Measurements from ENCODE around the gene NRP1.

NRP1 gene

DNA sequence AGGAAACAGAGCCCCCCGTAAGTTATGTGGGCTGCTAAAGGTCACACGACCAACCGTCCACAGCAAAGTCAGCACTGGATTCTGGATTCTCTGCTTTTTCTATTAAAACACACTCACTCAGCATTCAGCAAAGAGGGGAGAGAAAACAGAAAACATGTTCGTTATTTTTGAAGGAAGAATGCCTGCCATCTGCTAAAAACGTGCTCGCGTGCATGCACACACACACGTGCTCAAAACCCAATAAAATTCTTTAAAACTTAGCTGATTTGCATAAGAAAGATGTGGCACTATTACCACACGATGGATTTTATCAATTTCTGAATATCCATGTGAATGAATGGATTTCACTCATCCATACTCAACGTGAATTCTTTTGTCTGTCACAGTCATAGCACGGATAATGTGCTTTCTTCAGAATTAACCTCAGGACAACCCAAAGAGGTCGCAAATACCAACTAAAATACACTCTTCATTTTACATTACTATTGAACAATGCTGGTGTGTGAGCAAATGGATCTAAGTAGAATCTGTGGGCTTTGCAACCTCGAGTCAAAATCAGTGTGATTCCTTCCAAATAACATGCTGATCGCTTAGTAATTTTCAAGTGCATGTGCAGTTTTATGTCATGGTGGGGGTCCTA is 40.8 kb downstream of the NRP1 start:
- H3K79me2 ChIP-seq (ENCODE audit: control insufficient read depth, low read length): no peaks in the 10 kb centered on the region
- no peaks in the 10 kb centered on the region for H3K9me3 ChIP-seq (ENCODE audit: control insufficient read depth, insufficient read depth, low read length)
- TF ChIP-seq EZH2phosphoT487 (IDR thresholded peaks at IDR 0.05; ENCODE audit: borderline replicate concordance, low read length) (no peak), CTCF (IDR thresholded peaks at IDR 0.05; ENCODE audit: low read depth, low read length, poor library complexity, severe bottlenecking) (no peak)
- no peaks in the 10 kb centered on the region for H3K9me2 ChIP-seq (replicated peaks; ENCODE audit: control insufficient read depth, low read length)
- H3K27me3 ChIP-seq (ENCODE audit: control insufficient read depth, low read length): no peaks in the 10 kb centered on the region
- no peaks in the 10 kb centered on the region for H4K20me1 ChIP-seq (ENCODE audit: control insufficient read depth, insufficient read depth, low read depth, low read length)
- no peaks in the 10 kb centered on the region for H3F3A ChIP-seq (ENCODE audit: control insufficient read depth, insufficient read depth)
- H3K4me1 ChIP-seq (ENCODE audit: control insufficient read depth, low read length): no peaks in the 10 kb centered on the region
- no peak overlapping the region for H3K4me2 ChIP-seq (ENCODE audit: low read length)
- H3K36me3 ChIP-seq (ENCODE audit: control insufficient read depth, low read length): no peaks in the 10 kb centered on the region
- no peak overlapping the region for H3K27ac ChIP-seq (ENCODE audit: low read depth, low read length)
- no peak overlapping the region for H3K4me3 ChIP-seq (ENCODE audit: low read length)

DNA sequence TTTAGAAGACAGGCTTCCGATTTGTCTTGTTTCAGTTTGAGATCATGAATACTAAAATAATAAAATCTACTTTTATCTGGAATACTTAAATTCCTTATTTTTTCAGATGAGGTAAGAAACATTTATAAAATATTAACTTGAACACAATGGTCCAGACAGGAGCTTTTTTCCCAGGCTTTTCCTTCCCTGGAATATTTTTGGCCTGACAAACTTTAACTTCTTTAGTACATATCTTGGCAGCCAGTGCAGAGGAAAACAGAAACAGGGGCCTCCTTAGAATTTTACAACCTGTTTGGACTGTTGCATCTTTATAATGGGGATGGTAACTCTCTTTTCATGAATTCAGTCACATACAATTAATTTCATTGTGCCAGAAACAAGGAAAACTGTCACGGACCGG is 41.4 kb downstream of the NRP1 start:
- Histone ChIP-seq H3K36me3 (ENCODE audit: control insufficient read depth, low read length) (no peaks in the 10 kb centered on the region), H3F3A (ENCODE audit: control insufficient read depth, insufficient read depth) (no peaks in the 10 kb centered on the region)

GRCh38 chr10:33291053-33291592 is 43.3 kb downstream of the NRP1 start:
- Histone ChIP-seq H3K79me2 (ENCODE audit: control insufficient read depth, low read length) (no peaks in the 10 kb centered on the region), H3K9me2 (replicated peaks; ENCODE audit: control insufficient read depth, low read length) (no peaks in the 10 kb centered on the region), H3K27ac (ENCODE audit: low read depth, low read length) (no peak overlapping the region), H3K9me3 (ENCODE audit: control insufficient read depth, insufficient read depth, low read length) (no peaks in the 10 kb centered on the region), H3K36me3 (ENCODE audit: control insufficient read depth, low read length) (no peaks in the 10 kb centered on the region), H3K4me3 (ENCODE audit: low read length) (no peak overlapping the region), H3K4me2 (ENCODE audit: low read length) (no peak overlapping the region), H3F3A (ENCODE audit: control insufficient read depth, insufficient read depth) (no peaks in the 10 kb centered on the region), H4K20me1 (ENCODE audit: control insufficient read depth, insufficient read depth, low read depth, low read length) (no peaks in the 10 kb centered on the region), H3K27me3 (ENCODE audit: control insufficient read depth, low read length) (no peaks in the 10 kb centered on the region), H3K4me1 (ENCODE audit: control insufficient read depth, low read length) (no peaks in the 10 kb centered on the region)
- TF ChIP-seq CTCF (IDR thresholded peaks at IDR 0.05; ENCODE audit: low read depth, low read length, poor library complexity, severe bottlenecking): no peak
- no peak for TF ChIP-seq EZH2phosphoT487 (IDR thresholded peaks at IDR 0.05; ENCODE audit: borderline replicate concordance, low read length)

More for the DNA sequence above, 41.4 kb downstream of the NRP1 start:
- no peaks in the 10 kb centered on the region for H3K79me2 ChIP-seq (ENCODE audit: control insufficient read depth, low read length)
- H3K9me2 ChIP-seq (replicated peaks; ENCODE audit: control insufficient read depth, low read length): no peaks in the 10 kb centered on the region
- H3K27me3 ChIP-seq (ENCODE audit: control insufficient read depth, low read length): no peaks in the 10 kb centered on the region
- no peaks in the 10 kb centered on the region for H3K9me3 ChIP-seq (ENCODE audit: control insufficient read depth, insufficient read depth, low read length)
- H3K4me1 ChIP-seq (ENCODE audit: control insufficient read depth, low read length): no peaks in the 10 kb centered on the region
- H4K20me1 ChIP-seq (ENCODE audit: control insufficient read depth, insufficient read depth, low read depth, low read length): no peaks in the 10 kb centered on the region
- TF ChIP-seq CTCF (IDR thresholded peaks at IDR 0.05; ENCODE audit: low read depth, low read length, poor library complexity, severe bottlenecking) (no peak), EZH2phosphoT487 (IDR thresholded peaks at IDR 0.05; ENCODE audit: borderline replicate concordance, low read length) (no peak)
- no peak overlapping the region for H3K4me3 ChIP-seq (ENCODE audit: low read length)
- H3K4me2 ChIP-seq (ENCODE audit: low read length): no peak overlapping the region
- no peak overlapping the region for H3K27ac ChIP-seq (ENCODE audit: low read depth, low read length)
